COLO829 (cell line): ENCODE data around the gene CD36.

Experiments used
- DNase-seq: peaks from one replicate; pipeline ENCODE4 v3.0.0; 2012; ENCODE audit warnings: low spot score

CD36 gene

DNA sequence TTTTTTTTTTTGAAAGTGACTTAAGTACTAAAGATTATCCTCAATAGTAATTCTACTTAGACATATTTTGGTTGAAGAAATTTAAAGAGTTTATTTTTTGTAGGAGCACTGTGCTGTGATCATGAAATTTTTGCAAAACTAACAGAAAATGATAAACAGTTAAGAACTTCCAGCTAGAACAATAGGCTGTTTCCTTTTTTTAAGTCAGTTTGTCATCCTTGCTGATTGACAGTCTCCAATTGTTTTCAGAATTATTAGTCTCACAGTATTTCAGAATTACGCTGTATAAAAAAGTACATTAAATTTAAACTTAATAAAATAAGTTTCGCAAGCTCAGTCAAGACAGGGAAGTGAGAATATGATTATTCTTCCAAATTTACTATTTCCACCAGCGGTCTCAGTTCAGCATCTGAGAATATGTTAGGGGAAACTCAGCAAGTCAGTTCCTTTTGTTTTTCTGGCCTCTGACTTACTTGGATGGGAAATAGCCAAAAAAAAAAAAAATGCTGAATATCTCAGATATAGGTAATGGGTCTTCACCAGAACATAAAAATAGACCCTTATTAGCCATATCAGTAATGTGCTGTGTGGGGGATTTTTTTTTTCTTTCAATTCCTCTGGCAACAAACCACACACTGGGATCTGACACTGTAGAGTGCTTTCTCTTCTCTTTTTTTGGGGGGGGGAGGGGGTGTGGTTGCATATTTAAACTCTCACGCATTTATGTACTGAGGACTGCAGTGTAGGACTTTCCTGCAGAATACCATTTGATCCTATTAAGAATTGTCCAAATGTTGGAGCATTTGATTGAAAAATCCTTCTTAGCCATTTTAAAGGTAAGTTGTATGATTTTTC, at the start of gene CD36:
CD36 (plus strand) TSS at position 732 of the 855 bp plus-strand sequence. CDS start 8,099 bp downstream, outside the sequence.
- DNase-seq, result no peak

DNA sequence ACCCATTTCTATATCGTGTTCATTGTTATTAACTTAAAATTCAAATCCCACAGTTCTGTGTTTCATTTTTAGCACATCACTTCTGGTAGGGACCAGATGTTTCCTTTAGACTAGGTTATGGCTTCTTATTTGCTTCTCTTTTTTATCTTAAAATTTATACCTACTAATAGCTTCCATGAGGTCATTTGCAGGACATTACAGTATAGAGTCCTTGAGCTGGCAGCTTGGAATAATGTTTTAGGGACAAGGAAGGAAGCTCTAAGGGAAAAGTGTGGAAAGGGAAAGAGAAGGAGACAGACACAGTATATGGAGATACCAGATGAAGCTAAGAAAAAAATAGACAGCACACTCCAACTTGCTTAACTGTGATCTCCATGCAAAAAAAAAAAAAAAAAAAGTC, 48.8 kb upstream of the CD36 start:
- no peak for DNase-seq

DNA sequence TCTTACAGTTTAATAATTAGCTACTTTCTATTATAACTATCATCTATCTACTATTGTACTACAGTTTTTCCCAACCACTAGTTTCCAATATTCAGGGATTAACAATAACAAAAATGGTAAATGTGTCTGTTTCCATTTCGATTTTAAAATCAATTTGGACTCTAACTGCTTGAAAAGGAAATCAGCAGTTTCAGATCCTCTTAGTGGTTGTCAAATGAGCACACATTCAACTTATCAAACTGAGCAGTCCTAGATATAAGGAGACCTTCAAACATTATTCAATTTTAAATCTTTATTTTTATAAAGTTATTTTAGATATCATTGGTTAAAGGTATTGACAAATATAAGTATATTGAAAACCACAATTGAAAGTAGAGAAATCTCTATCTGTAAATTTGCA, 46.8 kb upstream of the CD36 start:
- DNase-seq, result no peak

DNA sequence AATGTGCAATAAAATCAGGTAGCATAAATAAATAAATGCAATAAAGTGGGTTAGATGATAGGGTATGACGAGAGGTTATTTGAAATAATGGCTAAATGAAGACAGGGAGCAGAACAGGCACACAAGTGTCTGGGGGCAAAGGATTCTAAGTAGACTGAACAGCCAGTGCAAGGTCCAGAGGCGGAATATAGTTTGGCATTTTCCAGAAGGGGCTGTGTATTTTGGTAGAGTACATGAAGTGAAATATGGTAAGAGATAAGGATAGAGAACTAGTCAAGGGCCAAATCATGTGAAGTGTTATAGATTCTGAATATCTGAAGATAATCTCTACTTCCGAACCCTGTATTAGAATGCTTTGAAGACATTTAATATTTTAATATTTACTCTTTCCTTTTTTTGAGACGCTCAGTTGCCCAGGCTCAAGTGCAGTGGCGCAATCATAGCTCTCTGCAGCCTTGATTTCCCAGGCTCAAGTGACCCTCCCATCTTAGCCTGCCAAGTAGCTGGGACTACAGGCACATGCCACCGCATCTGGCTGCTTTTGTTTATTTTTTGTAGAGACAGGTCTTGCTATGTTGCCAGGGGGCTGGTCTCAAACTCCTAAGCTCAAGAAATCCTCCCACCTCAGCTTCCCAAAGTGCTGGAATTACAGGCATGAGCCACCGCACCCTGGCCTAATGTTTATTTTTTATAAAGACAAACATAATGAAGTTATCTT, 44.4 kb upstream of the CD36 start:
- DNase-seq, result no peak

DNA sequence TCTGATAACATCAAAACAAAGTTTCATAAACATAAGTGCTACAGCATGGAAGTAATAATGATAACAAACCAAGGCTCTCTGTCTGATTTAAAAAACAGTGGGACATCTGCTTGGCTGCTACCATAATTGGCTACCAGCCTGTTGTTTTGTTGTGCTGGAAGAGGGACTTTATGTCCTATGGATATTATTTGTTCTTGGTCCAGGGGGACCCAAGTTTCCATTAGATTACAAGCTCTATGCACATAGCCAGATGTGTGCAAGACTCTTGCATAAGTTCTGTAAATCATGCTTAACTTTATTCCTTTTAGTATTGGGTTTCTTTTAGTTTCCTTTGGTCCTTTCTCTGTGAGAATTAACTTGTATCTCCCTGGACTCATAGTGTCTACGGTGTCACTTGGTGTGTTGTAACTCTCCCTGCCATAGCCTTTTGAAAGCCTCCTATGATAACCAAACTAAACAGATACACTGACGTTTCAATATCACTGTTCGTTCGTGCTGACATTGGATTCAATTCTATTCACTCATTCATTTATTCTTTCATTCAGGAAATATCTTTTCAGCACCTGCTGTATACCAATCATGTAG, 41.4 kb upstream of the CD36 start:
- DNase-seq, result no peak

DNA sequence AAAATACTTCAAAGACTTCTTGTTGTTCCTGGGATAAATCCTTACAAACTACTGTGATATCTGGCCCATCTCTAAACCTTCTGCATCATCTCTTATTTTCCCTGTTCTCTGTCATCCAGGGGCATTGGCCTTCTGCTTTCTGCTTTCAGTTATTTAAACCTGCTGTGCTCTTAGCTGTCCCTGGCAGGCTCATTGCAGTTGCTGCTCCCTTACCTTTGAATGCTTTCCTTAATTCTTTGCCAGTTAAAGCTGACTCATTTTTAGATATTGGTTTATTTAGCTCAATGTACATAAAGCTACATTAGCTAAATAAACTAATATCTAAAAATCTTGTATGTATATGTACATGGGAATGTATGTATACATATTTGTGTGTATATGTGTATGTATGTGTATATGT, 40.6 kb upstream of the CD36 start:
- no peak for DNase-seq

DNA sequence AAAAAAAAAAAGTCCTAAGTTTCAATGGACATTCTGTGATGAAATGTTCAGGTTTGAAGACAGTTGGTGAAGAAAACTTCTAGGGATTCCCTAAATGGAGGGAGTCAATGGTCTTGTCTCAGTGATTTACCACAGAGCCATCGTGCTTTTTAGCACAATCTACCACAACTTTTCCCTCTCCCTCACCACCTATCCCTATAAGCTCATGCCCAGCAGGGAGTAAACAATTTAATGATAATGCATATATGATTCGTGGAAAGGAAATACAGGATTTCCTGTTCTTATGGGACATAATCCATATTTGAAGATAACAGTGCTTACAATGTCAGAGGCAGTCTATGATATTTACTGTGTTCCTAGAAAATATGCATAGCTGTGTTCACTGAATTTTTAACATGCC, 38.4 kb upstream of the CD36 start:
- no peak for DNase-seq

DNA sequence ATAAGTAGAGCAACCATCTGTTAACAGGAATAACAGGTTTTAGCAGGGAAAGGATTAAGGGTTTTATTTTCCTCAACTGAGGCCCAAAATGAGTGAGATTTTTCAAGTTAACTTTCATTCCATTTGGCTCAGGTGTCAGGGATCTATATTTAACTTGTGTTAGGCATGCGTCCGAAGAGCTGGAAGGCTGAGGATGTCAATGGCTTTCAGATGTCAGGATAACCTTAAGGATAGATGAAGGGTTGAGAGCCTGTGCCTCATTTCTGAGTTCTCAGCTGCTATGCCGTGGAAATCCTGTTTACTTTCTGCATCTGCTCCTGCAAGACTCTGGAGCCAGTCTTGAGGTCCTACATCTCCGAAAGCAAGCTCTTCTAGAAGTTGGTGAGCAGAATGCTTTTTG, 36.4 kb upstream of the CD36 start:
- no peak for DNase-seq

DNA sequence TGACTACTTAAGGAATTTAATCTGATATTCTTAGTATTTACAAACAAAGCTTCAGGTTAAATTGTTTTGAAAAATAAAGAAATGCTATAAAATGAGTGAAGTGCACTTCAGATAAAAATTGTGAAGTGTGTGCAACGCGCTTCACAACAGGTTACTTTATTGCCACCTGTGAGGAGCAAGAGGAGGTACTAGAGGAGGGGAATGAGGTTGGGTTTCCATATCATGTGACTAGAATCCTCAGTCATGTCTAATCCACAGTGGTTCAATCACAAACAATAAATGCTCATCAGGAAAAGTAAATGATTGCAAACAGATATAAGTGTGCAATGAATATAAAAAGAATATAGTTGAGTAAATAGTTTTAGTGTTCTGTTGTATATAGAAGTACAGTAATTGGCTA, 34.5 kb upstream of the CD36 start:
- no peak for DNase-seq

DNA sequence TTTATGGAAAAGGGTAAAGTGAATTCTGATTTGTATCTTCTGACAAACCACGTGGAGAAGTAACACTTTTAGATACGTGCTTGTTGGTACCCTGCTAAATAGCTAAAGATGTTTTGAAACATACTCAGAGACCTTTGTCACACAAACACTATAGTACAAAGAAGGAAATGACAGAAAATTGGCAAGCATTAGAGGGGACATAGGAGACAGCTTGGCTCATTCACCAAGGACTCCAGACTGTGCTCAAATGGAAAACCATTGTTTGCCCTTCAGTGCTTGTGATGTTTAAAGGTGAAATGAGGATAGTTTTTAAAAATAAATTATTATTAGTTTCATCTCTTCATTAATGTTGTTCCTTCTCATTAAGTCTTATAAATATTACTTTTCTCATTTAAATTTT, 34.0 kb upstream of the CD36 start:
- no peak for DNase-seq

DNA sequence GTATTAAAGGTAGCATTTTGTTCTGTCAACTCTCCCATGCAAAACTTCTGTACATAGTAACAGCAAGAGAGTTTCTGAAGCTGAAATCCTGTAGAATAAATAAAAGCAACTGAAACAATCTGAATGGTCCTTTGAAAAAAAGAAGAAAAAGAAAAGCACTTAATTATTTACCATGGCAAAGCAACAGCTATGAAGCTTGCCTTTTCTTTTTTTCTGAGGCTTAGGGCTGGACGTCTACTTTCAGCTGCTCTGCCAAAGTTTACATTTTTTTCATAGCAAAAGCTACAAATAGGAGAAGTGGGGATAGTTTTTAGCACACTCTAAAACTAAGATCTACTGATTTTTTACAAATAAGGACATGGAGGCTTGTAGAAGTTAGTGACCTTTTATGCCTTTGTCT, 31.3 kb upstream of the CD36 start:
- no peak for DNase-seq

DNA sequence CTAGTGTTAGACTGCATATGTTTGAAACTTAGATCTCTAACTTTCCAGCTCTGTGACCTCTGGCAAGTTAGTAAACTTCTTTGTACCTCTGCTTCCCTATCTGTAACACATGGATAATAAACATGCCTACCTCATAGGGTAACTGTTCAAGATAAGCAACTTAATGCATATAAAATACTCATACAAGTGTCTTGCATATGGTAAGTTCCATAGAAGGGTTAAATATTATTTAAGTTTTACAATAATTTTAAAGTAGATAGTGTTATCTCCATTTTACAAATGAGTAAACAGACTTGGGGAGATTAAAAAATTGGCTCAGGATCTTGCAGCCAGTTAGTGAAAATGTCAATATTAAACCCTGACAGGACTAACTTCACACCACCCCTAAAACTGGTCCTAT, 30.1 kb upstream of the CD36 start:
- DNase-seq, result no peak

DNA sequence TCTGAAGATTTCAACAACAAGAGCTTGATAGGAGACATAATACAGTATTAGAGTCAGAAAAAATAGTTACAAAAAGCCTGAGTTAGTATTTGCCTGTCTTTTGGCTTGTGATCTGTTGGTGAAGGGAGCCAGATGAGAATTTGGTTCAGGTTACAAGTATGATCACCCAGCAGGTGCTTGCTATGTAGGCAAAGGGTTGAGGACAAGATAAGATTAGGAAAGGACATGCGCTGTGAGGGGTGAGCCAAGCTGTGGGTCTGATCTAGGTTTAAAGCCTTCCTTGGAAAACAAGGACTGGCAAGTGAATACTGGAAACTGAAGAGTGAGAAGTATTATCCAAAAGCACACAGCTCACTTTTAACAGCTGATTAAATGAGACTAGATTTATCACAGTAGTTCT, 28.7 kb upstream of the CD36 start:
- no peak for DNase-seq

DNA sequence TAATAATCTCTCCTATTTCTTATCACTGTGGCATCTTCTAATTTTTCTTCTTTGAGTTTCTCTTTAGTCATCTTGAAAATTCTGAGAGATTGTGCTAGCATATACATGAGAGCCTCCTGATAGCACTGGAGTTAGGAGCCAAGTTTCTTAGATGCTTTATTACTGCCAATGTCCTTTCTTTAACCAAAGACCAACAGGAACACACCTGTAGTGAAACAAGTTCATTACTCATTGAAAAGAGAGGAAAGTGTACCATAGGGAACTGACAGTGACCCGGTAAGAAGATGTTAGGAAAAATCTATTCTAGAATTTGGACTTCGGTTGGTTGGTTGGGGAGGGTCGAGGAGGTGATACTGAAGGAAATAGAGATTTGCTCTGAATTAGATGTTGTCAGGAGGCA, 27.1 kb upstream of the CD36 start:
- DNase-seq, result no peak

DNA sequence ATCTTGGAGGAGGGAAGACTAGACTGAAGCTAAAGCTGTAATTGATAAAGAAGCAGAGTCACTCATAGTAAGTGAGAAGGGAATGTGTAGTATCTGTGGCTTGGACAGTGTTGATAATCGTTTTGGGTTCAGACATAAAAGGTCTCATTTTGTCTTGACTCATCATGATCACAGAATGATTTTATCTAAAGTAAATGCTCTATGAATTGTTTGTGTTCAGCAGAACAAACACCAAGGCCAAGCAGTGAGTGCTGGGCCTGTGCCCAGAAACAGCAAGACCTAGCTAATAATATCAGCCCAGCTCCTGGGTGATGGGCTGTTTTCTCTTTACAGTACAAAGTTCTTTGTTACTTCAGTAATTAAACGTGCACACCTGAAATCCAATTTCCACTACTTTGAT, 26.7 kb upstream of the CD36 start:
- peak; percentile 55 for DNase-seq

DNA sequence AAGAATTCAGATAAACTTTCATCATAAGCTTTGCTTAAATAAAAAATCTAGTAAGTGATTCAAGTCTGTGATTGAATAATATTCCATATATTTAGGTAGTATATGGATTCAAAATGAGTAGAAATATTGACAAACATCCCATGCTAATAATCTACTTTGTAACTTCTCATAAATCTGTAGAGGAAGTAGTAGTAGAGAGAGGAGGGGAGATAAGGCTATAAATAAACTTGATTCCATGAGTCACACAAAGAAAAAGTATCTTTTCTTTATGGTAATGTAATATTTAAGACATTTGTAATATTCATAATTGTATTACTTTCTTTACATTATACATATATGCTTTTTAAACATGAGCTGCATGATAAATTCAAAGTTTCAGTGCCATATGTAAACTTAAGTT, 25.6 kb upstream of the CD36 start:
- no peak for DNase-seq

DNA sequence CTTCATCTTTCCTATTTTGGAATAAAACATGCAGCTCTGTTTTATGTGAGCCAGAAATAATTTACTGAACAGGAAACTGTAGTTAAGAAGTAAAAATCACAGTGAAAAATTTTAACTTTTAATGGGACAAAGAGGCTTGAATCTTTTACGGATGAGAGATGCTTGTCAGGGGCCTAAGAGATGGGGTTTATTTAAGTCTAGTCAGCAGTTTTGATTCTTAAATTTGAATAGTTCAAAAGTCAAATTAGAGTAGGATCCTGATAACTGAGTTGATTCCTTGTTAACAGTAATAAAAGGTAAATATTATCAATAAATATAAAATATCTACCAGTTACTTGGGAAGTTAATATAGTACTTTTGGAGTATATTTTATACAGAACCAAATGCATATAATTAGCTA, 24.9 kb upstream of the CD36 start:
- no peak for DNase-seq

DNA sequence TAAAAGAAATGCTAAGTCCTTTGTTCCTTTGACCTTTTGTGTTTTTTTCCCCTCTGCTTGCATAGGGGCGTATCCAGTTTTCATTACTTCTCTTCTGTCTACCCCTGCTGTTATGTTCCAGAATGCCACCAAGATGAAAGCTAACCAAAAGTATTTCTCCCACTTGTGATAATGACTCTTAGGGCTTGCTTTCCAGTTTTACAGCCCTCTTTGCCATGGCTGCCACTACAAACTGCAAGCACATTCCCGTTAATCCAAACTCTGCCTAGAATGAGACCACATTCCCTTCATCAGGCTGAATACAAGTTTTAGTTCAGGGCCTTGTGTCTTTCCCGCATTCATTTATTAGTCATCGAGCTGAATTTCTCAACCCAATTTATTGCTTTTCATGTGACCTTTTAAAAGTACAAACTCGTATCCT, 23.6 kb upstream of the CD36 start:
- peak; percentile 68 for DNase-seq

DNA sequence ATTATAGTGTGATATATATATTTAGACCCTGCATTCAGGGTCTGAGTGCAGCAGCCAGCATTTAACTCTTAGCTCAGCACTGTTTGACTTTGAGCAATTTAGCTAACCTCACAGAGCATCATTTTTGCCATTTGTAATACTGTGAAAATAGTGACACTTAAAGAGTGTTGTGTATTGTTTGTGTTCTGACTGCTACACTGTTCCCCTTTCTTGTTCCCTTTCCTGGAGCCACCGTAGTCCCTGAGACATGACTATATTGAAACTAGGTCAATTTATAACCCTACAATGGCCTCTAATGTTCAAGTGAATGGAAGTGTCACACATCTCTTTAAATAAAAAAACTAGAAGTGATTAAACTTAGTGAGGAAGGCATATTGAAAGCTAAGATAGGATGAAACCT, 20.3 kb upstream of the CD36 start:
- no peak for DNase-seq

DNA sequence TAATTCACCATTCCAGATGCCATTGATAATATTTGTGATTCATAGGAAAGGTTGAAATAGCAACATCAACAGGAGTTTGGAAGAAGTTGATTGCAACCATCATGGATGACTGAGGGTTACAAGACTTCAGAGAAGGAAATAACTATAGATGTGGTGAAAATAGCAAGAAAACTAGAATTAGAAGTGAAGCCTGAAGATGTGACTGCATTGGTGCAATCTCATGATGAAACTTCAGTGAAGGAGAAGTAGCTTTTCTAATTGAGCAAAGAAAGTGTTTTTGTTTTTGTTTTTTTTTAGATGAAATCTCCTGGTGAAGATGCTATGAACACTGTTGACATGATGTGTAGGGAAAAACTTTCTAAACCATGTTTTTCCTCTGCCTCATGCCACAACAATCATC, 18.7 kb upstream of the CD36 start:
- no peak for DNase-seq

DNA sequence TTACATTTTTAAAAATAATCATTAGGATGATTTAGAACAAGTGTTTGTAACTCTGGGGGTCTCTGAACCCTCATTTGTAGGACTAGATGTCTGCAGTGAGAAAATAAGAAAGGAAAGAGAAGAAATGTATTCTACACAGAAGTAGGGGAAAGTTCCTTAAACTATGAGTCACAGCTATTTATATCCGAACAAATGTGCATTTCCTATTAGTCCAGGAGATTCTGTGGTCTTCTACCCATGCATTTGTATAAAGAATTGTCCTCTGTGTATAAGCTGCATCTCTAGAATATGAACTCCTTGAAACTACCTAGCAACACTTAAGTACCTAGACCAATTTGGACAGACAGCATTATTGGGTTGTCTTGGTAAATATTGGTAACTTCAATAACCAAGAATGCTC, 15.9 kb upstream of the CD36 start:
- DNase-seq, result peak; percentile 75

DNA sequence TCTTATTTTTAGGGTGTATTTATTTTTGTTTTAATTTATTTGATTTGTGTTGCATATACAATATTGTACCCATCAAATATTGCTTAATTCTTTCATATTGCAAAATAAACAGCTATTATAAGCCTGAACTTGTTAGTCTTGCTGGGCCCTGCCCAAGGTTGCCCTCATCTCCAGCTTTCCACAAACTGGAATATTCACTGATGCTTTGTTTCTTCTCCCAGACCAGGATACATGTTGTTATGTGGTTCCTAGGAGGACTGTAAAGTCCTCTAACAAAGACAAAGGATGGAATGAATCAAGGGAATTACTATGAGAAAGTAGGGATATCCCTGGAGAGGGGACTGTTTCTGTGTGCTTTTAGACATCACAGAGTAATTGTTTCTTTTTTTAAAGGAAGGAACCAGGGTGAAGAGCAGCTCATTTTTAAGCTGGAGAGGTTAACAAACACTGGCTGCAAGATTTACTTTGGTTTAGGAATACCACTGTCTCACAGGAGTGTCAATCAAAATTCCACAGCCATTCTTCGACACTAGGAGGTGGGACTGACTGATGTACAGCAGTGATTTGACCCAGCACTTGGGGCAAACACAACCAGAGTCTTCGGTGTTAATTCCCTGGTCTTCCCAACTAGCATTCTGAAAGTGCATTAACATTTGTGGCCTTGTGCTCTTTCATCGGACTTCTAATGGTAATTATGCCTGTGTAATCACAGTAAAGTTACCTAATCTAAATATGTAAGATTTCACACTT, 14.8 kb upstream of the CD36 start:
- DNase-seq, result no peak

DNA sequence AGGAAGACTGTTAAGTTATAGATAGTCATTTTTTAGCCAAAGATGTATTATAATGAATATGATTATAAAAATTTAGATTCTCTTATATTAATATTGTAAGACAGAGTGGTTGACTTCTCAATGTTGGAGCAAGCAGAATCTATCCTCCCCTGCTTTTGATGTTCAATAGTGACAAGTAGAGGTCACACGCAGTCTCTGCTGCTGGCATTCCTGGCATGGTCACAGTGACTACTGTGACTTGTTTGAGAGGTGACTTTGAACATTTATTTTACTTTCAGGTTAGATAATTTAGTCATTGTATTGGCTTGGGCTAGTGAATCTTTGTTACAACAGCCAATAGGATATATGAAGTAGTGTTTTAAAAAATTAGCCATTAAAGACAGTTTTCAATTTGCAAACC, 13.7 kb upstream of the CD36 start:
- no peak for DNase-seq
